Activated CD4-positive, alpha-beta T cell treated with anti-CD3 and anti-CD28 coated beads, Interleukin-2, amount 50 U/mL, for 1 hour (primary cell): ENCODE results near the gene CPNE2.
"Not testable (repeated sequence)": the region's sequence is repeated elsewhere in the genome, so short reads cannot be mapped to it uniquely, and the experiment has no call there.

Source experiments
- DNase-seq: peaks from one replicate; pipeline ENCODE4 v3.0.0-alpha.2; 2020

The CPNE2 gene

GRCh38 chr16:57070424-57070823 is 22.0 kb upstream of the CPNE2 start:
- DNase-seq: no peak

DNA sequence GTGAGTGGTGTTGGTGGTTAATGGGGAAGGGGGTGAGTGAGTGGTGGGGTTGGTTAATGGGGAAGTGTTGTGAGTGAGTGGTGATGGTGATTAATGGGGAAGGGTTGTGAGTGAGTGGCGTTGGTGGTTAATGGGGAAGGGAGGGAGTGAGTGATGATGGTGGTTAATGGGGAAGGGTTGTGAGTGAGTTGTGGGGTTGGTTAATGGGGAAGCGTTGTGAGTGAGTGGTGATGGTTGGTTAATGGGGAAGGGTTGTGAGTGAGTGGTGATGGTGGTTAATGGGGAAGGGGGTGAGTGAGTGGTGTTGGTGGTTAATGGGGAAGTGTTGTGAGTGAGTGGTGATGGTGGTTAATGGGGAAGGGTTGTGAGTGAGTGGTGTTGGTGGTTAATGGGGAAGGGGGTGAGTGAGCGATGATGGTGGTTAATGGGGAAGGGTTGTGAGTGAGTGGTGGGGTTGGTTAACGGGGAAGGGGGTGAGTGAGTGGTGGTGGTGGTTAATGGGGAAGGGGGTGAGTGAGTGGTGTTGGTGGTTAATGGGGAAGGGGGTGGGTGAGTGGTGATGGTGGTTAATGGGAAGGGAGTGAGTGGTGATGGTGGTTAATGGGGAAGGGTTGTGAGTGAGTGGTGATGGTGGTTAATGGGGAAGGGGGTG is 21.2 kb upstream of the CPNE2 start:
- DNase-seq: not testable (repeated sequence)

DNA sequence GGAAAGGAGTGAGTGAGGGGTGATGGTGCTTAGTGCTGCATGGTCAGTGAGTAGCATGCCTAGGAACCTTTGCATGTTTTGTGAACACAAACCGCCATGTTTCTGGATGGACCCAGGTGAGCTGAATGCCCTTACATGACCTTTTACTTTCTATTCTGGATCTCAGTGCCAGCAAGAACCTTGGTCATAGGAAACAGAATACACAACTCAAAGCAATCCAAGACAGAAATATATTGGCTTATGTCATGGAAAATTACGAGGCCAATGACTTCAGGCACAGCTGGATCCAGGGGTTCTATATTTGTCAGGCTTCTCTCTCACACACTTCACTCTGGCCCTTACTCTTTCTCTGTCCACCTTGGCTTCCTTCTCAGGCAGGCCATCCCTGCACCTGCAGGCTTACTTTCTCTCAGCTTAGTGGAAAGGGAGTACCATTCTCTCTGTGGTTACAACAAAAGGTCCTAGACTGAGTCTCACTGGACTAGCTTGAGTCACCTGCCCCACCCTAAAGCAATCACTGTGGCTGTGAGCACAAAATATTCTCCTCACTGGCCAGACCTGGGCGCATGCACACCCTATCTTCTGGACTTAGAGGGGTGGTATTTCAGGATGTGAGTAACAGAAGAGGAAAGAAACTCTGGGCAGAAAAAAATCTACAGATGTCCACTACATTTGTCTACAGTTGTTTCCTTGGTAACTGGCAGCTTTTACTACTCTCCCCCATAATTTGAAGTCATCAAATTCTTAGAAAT is 20.4 kb upstream of the CPNE2 start:
- DNase-seq: no peak

DNA sequence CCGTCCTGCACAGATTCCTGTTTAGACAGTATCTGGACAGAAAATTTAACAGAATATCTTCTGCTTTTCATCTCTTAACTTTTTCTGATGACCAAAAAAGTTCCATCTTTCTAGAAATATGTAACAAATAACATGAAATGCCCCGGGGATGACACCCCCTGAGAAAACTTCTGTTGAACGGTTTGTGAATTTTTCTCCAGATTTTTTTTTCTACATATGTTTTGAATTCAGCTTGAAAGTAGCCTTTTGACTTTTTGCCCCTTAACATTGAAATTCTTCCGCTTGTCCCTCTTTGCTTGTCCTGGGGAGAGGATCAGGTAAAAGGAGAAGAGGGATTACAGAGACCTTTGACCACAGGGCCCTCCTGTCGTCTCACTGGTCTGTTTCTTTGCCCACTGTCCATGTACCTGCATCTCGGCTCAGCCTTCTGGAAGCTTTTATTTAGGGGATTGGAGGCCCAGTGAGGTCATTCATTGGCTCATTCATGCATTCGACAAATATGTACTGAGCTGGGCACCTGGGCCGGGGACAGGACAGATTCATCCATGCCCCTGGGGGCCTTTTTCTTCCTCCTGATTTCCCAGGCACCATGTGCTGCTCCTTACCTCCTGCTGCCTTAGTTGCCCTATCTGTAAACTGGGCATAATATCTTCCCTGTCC is 19.6 kb upstream of the CPNE2 start:
- no peak for DNase-seq

GRCh38 chr16:57077714-57078113 is 14.7 kb upstream of the CPNE2 start:
- no peak for DNase-seq

GRCh38 chr16:57081744-57082143 is 10.6 kb upstream of the CPNE2 start:
- no peak for DNase-seq

GRCh38 chr16:57082664-57083063 is 9.7 kb upstream of the CPNE2 start:
- no peak for DNase-seq

GRCh38 chr16:57083485-57084126 is 8.8 kb upstream of the CPNE2 start:
- DNase-seq: no peak

- peak; percentile 71 for DNase-seq
These were observed 8.1 kb upstream of the CPNE2 start for GRCh38 chr16:57084257-57084770.

DNA sequence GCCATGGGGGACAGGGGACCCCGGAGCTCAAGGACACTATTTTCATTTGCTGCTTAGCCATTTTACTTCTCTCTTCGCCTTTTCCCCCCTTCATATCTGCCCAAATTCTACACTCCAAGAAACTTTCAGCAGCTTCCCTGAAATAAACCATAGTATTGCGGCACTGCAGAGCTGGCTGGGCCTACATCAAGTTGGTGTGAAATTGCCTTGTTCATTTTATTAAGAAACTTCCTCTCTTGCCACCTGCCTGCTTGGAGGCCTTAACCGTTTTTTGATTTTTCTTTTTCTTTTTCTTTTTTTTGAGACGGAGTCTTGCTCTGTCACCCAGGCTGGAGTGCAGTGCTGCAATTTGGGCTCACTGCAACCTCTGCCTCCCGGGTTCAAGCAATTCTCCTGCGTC is 7.4 kb upstream of the CPNE2 start:
- DNase-seq: no peak

- DNase-seq: no peak
These were observed 5.4 kb upstream of the CPNE2 start for GRCh38 chr16:57087003-57087402.

- DNase-seq: no peak
These were observed 3.0 kb upstream of the CPNE2 start for GRCh38 chr16:57089406-57089805.

DNA sequence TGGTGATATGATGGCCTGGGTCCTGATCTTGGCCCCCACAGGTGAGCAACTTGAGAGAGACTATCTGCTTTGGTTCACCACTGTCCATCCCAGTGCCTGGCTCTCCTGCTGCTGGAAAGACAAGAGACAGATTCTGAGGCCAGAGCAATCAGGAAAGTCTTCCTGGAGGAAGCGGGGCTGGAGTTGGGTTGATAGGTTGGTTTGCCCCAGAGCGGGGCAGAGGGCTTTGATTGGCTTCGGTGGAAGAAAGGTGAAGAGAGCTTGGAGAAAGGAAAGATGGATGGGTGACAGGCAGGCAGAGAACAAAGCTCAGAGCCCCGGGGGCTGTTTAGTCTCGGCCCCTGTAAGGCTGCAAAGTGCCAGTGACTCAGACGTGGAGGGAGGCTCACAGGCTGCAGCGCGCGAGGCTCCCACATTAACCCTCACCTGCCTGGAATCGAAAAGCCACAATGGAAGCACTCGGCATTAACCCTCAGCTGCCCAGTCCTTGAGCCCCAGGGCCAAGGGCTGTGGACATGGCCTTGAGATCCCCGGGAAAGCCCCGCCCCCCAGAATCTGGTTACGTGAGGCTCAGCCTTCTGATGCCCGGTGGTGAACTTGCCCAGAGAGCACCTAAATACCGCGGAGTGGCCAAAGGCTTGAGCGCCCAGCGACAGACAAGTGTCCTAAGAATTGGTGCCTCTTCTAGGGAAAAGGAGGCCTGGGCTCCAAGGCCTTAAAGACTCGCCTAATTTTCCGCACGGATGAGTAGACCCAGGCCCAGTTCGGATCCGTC is 996 bp upstream of the CPNE2 start:
- no peak for DNase-seq

DNA sequence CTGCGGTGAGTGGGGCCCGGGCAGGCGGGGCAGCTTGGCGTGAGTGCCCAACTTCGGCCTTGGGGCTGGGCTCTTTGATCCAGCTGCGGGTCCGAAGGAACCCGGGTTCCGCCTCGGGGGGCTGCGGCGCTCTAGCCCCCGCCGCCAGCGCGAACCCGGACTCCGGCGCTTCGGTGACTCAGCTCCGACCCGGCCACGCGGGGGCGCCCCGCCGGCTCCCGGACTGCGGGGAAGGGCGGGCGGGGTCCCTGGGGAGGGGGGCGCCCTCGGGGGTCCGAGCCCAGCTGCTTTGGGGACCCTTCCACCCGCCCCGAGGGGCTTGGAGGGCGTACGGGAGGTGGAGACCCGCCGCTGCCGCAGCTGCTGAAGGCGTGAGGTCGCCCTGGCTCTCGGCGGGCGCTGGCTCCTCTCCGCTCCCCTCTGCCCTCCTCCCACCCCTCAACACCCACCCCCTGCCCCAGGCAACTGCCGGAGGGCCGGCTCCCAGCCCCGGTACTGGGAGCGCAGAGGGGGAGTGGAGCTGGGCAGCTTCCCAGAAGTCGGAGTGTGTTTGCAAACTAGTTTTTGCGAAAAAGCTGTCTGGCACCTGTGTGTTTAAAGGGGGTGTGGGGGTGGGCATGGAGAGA is 516 bp downstream of the CPNE2 start:
- peak; percentile 46 for DNase-seq

- no peak for DNase-seq
These were observed 1.5 kb downstream of the CPNE2 start for GRCh38 chr16:57093666-57094564.

GRCh38 chr16:57094911-57095310 is 2.5 kb downstream of the CPNE2 start:
- DNase-seq: no peak

- no peak for DNase-seq
These were observed 3.8 kb downstream of the CPNE2 start for GRCh38 chr16:57096192-57096591.

- DNase-seq: no peak
These were observed 4.4 kb downstream of the CPNE2 start for GRCh38 chr16:57096793-57097192.

- no peak for DNase-seq
These were observed 5.9 kb downstream of the CPNE2 start for GRCh38 chr16:57098188-57098841.

DNA sequence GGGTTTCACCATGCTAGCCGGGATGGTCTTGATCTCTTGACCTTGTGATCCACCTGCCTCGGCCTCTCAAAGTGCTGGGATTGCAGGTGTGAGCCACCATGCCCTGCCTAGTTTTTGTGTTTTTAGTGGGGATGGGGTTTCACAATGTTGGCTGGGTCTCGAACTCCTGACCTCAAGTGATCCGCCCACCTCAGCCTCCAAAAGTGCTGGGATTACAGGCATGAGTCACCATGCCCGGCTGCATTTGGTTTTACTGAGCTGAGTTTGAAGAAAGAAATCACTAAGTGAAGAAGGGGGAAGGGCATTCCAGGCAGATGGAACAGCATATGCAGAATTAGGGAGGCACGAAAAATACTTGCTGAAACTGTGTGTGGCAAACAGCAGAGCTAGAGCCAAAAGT is 7.6 kb downstream of the CPNE2 start:
- DNase-seq: not testable (repeated sequence)
